Ammon's horn (tissue), 1 donor: ENCODE data around the gene LRP1-AS.
"Not testable (repeated sequence)": the region's sequence is repeated elsewhere in the genome, so short reads cannot be mapped to it uniquely, and the experiment has no call there.

Experiments
- DNase-seq: peaks from one replicate; pipeline ENCODE4 v3.0.0-alpha.2; 2016; ENCODE audit warnings: low spot score

Gene LRP1-AS

DNA sequence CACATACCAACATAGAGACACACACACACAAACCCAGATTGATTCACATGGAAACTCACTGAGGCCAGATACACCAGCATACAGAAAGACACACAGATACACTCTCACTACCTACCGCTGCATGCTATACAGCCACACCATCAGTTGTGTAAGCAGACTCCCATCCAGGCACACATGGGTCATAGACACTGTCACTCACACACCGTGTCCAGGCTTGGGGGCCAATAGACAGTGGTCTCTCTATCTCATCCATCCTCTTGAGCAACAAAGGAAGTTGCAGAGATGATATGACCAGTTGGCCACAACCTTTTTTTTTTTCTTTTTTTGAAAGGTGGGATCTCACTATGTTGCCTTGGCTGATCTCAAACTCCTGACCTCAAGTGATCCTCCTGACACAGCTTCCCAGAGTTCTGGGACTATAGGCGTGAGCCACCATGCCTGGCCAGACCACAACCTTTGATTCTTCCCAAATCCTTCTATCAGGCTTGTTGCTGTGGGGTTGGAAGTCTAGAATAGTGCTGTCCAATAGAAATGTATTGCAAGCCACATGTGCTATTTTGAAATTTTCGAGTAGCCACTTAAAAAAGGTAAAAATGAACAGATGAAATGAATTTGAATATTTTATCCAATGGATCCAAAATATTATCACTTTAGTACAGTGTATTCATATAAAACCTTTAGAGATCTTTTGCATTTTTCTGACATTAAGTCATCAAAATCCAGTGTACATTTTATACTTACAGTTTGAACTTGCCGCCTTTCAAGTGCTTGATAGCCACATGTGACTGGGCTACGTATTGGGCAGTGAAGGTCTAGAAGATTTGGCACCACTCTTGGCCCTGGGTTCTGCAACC, 7.4 kb downstream of the LRP1-AS start:
- DNase-seq = no peak

- DNase-seq = peak; percentile 26
Measured at GRCh38 chr12:57138526-57139272, 8.7 kb downstream of the LRP1-AS start.

GRCh38 chr12:57135527-57136326, 11.7 kb downstream of the LRP1-AS start:
- DNase-seq = peak; percentile 85

DNA sequence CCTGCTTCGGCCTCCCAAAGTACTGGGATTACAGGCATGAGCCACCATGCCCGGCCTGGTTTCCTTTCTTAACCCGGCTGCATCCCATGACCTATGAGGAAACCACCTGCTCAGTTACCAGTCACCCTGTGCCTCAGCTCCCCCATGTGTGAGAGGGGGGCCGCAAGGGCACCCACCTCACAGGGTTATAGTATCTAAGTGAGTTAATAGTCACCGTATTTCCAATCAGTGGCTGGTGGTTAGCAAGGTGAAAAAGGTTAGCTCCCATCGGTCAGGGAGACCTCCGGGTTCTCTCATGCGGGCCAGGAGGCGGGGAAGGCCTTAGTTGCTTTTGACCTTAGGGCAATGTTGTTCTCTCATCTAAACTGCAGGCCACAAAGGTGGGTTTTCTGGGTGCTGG, 12.5 kb downstream of the LRP1-AS start:
- DNase-seq = no peak

DNA sequence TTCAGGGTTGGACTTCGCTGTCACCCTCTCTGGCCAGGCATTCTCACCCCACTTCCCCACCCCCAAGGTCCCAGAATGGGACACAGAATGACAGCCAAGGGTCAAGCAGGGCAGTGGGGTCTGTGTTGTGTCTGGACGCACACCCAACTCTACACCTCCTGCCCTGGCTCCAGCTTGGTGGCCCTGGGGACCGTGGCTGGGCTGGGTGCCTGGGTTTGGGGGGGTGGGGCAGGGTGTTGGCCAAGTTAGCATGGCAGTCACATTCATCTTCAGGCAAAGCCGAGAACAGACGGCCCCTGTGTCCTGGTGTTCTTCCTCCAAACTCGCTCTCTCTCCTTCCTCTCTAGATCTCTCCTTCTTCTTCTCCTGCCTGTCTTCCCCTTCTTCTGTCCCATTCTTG, 13.5 kb downstream of the LRP1-AS start:
- peak; percentile 65 for DNase-seq

- DNase-seq = no peak
Measured at GRCh38 chr12:57133013-57133569, 14.3 kb downstream of the LRP1-AS start.

- no peak for DNase-seq
Measured at GRCh38 chr12:57131896-57132744, 15.3 kb downstream of the LRP1-AS start.

DNA sequence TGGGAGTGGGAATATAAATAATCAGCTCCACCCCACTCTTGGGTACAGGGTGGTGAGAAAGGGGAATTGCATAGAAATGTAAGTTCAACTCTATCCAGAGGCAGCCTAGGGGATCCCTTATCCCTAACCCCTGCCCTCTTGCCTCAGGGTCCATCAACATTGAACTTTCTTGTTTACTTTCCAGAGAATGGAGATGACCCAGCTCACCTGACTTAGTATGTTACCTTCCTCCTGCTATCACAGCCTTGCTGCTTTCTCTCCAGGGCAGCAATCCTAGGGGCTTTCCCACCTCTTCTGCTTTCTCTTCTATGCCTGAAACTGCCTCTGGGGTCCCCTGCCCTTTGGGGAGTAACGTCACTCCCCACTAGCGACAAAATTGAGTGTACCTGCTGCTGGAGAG, 16.5 kb downstream of the LRP1-AS start:
- DNase-seq = no peak

DNA sequence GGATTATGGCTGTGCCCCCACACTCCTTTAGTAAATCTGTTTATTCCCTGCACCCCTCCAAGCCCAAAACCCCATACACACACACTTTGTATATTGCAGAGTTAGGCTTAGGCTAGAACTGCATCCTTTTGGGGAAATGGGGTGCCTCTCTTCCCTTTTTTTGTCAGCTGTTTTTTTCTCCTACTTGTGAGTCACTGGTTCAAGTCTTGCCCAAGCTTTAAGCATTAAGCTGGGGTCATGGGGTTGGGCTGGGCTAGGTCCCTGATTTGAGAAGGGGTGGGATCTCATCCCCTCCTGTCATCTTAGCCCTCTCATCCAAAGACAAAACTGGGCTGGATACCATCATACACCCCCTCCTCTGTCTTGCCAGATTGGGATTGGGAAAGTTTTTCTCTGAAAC, 17.5 kb downstream of the LRP1-AS start:
- no peak for DNase-seq

GRCh38 chr12:57129321-57129842, 18.0 kb downstream of the LRP1-AS start:
- no peak for DNase-seq

DNA sequence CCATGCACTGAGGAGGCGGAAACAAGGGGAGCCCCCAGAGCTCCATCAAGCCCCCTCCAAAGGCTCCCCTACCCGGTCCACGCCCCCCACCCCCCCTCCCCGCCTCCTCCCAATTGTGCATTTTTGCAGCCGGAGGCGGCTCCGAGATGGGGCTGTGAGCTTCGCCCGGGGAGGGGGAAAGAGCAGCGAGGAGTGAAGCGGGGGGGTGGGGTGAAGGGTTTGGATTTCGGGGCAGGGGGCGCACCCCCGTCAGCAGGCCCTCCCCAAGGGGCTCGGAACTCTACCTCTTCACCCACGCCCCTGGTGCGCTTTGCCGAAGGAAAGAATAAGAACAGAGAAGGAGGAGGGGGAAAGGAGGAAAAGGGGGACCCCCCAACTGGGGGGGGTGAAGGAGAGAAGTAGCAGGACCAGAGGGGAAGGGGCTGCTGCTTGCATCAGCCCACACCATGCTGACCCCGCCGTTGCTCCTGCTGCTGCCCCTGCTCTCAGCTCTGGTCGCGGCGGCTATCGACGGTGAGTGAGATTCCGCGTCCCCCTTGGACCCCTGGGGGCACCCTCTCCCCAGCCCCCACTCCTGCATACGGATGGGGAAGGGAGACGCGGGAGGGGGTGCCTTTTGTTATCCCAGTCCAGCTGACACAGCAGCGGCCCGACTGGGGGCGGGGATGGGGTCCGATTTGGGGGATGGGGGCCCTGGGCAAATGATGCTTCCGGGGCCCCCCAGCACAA, 18.7 kb downstream of the LRP1-AS start:
- DNase-seq = no peak

- peak; percentile 90 for DNase-seq
Measured at GRCh38 chr12:57127726-57128518, 19.5 kb downstream of the LRP1-AS start, which contains the start of gene LRP1. Gene LRP1 (plus strand): TSS chr12:57128483. CDS start chr12:57128965, 482 bp downstream.

DNA sequence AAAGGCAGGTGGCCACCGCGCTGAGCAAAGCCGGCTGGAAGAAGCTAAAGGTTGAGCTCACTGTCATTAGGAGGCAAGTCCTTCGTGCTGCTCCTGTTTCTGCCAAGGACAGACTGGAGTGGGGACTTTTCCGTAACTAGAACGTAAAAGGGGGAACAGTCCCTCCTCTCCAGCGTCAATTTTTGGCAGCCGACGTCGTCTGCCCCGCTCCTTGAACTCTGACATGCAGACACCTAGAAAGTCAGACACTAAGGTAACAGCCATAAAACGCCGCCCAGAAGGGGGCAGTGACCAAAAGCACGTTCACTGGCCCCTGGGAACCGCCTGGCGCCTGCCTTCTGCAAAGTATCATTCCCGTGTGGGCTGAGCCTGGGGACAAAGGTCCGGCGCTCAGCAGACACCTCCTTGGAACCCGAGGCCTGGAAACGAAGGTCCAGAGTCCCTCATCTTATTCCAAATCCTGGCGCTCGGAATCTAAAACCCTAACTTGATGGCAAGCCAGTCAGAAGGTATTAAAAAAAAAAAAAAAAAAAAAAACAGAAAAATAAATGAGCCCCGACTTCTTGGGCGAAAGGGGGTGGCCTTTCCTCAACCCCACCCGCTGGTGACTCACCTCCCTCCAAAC, 20.2 kb downstream of the LRP1-AS start:
- no peak for DNase-seq

GRCh38 chr12:57126561-57126960, 20.9 kb downstream of the LRP1-AS start:
- DNase-seq = no peak

DNA sequence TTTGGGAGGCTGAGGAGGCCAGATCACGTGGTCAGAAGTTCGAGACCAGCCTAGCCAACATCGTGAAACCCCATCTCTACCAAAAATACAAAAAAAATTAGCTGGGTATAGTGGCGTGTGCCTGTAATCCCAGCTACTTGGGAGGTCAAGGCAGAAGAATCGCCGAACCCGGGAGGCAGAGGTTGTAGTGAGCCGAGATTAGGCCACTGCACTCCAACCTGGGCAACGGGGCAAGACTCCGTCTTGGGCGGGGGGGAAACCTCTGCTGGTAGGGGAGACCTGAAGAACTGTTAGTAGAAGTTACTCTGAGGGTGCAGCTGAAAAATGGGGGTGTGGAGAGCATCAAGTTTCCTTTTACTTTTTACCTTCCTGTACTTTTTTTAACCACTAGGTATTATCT, 21.4 kb downstream of the LRP1-AS start:
- DNase-seq = no peak

DNA sequence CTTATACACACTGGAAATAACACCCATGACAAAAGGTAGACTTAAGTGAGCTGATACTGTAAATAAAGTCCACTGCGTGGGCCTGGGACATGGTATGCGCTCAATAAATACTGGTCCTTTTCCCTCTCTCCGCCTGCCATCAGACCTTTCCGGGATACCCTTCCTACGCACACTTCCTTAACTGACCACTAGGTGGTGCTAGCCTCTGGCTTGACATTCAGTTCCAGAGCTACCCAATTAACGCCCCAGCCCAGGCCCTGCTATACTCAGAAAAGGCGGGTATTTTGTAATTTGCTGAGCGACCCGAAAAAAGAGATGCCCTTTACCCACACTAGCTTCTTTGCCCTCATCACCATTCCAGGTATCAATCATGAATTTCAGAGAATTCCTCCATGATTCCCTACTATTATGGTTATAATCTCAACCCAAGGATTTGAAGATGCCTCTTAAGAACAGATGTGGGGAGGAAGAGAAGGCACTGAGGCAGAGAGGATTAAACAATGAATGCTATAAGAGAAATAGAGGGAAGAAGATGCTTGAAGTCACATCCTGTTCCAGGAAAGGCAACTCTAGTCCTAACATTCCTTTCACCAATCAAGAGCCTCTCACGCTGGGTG, 23.1 kb downstream of the LRP1-AS start:
- peak; percentile 88 for DNase-seq

DNA sequence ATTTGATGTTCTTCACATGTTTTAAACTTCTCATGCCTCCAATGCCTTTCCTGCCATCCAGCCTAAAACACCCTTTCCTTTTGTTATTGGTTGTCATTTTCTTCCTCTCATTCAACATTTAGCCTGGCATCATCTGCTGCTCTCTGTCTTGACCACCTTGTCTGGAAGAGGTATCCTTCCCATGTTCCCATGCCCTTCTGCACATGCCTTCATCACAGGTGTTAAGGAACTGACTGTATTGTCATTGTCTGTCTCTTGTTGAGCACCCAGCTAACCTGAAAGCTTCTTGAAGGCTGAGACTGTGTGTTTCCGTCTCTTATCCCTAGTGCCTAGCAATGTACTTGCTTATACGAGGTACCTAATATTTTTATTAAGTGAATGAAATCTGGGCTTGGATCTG, 23.6 kb downstream of the LRP1-AS start:
- DNase-seq = no peak

DNA sequence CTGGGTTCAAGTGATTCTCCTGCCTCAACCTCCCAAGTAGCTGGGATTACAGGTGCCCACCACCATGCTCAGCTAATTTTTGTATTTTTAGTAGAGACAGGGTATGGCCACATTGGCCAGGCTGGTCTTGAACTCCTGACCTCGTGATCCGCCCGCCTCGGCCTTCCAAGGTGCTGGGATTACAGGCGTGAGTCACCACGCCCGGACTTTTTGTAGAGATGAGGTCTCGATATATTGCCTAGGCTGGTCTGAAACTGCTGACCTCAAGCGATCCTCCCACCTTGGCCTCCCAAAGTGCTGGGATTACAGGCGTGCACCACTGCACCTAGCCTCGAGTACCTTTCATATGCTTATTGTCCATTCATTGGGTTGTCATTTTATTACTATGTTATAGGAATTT, 26.7 kb downstream of the LRP1-AS start:
- DNase-seq = not testable (repeated sequence)
